Liver (tissue), 9 donors: ENCODE measurements around the gene ETS1. TPM values are rescaled to one million over a fixed set of nuclear protein-coding genes. Genes with fewer than 3 reads are reported as not detected.

Experiments used
- DNase-seq: peaks from one replicate; pipeline ENCODE4 v3.0.0-alpha.2; 2017; ENCODE audit warnings: low spot score
- H3K27ac ChIP-seq, 2 donors: one replicate each; pipeline ENCODE4 v1.7.0; 2013; ENCODE audit warnings: inconsistent platforms in 2 of 2, low read length in 2 of 2, control low read depth in 1 of 2, low read depth in 1 of 2, mild to moderate bottlenecking in 1 of 2
- H3K27me3 ChIP-seq, 4 donors: one replicate each; pipeline versions ENCODE4 v1.6.1 to v1.7.0; 2013; ENCODE audit warnings: low read length in 3 of 4, inconsistent platforms in 1 of 4, mild to moderate bottlenecking in 1 of 4, moderate library complexity in 1 of 4; ENCODE audit not compliant: control insufficient read depth in 4 of 4, insufficient read depth in 4 of 4
- H3K36me3 ChIP-seq, 4 donors: one replicate each; pipeline versions ENCODE4 v1.6.1 to v1.7.0; 2013; ENCODE audit warnings: low read length in 3 of 4, mild to moderate bottlenecking in 3 of 4, low read depth in 1 of 4, moderate library complexity in 1 of 4; ENCODE audit not compliant: control insufficient read depth in 4 of 4, insufficient read depth in 3 of 4
- H3K4me1 ChIP-seq, 4 donors: one replicate each; pipeline versions ENCODE4 v1.6.1 to v1.7.0; 2013; ENCODE audit warnings: low read length in 3 of 4, mild to moderate bottlenecking in 3 of 4, moderate library complexity in 1 of 4; ENCODE audit not compliant: control insufficient read depth in 4 of 4, insufficient read depth in 4 of 4
- H3K4me3 ChIP-seq, 3 donors: one replicate each; pipeline versions ENCODE4 v1.6.1 to v1.7.0; 2013; ENCODE audit warnings: low read length in 3 of 3, control low read depth in 1 of 3, low read depth in 1 of 3, mild to moderate bottlenecking in 1 of 3
- H3K9ac ChIP-seq, 2 donors: one replicate each; pipeline ENCODE4 v1.7.0; 2013; ENCODE audit warnings: low read length in 2 of 2, mild to moderate bottlenecking in 2 of 2, moderate library complexity in 2 of 2, control low read depth in 1 of 2, low read depth in 1 of 2
- H3K9me3 ChIP-seq, 4 donors: one replicate each; pipeline versions ENCODE4 v1.6.1 to v1.7.0; 2013; ENCODE audit warnings: low read length in 3 of 4; ENCODE audit not compliant: control insufficient read depth in 4 of 4
- EGR1 ChIP-seq, 2 donors: IDR thresholded peaks; 2 replicates each; pipeline ENCODE4 v1.6.1; 2016 to 2018; ENCODE audit warnings: antibody characterized with exemption in 2 of 2, low read depth in 2 of 2
- FOXA1 ChIP-seq: IDR thresholded peaks from 2 replicates; pipeline ENCODE4 v1.6.1; 2016; ENCODE audit warnings: antibody characterized with exemption
- FOXA2 ChIP-seq: IDR thresholded peaks from 2 replicates; pipeline ENCODE4 v1.6.1; 2016; ENCODE audit warnings: antibody characterized with exemption
- GABPA ChIP-seq, 2 donors: IDR thresholded peaks in 1 of 2; conservative IDR thresholded peaks in 1 of 2; 2 replicates each; pipeline ENCODE4 v1.6.1; 2016; ENCODE audit warnings: antibody characterized with exemption in 2 of 2, mild to moderate bottlenecking in 1 of 2, moderate library complexity in 1 of 2
- HNF4A ChIP-seq, 2 donors: conservative IDR thresholded peaks; 2 replicates each; pipeline ENCODE4 v1.6.1; 2016; ENCODE audit warnings: antibody characterized with exemption in 2 of 2, mild to moderate bottlenecking in 2 of 2
- HNF4G ChIP-seq: IDR thresholded peaks from 2 replicates; pipeline ENCODE4 v1.6.1; 2016; ENCODE audit warnings: antibody characterized with exemption
- JUND ChIP-seq, 2 donors: IDR thresholded peaks; 2 replicates each; pipeline ENCODE4 v1.6.1; 2016; ENCODE audit warnings: antibody characterized with exemption in 2 of 2
- NR2F2 ChIP-seq: IDR thresholded peaks from 2 replicates; pipeline ENCODE4 v1.6.1; 2016; ENCODE audit warnings: antibody characterized with exemption
- RAD21 ChIP-seq, 2 donors: IDR thresholded peaks; 2 replicates each; pipeline ENCODE4 v1.6.1; 2016; ENCODE audit warnings: antibody characterized with exemption in 2 of 2, mild to moderate bottlenecking in 2 of 2
- RXRA ChIP-seq, 2 donors: IDR thresholded peaks; 2 replicates each; pipeline ENCODE4 v1.6.1; 2017 to 2018; ENCODE audit warnings: antibody characterized with exemption in 2 of 2, mild to moderate bottlenecking in 1 of 2
- SP1 ChIP-seq: IDR thresholded peaks from 2 replicates; pipeline ENCODE4 v1.6.1; 2018; ENCODE audit warnings: antibody characterized with exemption, mild to moderate bottlenecking
- TAF1 ChIP-seq: conservative IDR thresholded peaks from 2 replicates; pipeline ENCODE4 v1.6.1; 2016; ENCODE audit warnings: antibody characterized with exemption, mild to moderate bottlenecking
- YY1 ChIP-seq: IDR thresholded peaks from 2 replicates; pipeline ENCODE4 v1.6.1; 2016; ENCODE audit warnings: antibody characterized with exemption, mild to moderate bottlenecking
- WGBS: extraction: QIAGEN DNeasy Blood & Tissue Kit; methylation state at CpG from one replicate; pipeline ENCODE4 v1.1.7; 2013; 5-methylcytosine and 5-hydroxymethylcytosine counted together
- polyA plus RNA-seq, 2 donors: library from polyadenylated mRNA; stranded (reverse) in 1 of 2; unstranded in 1 of 2; fragments of 200-250 nt in 1 of 2; fragments of >200 nt in 1 of 2; fragmentation: Nextera tagmentation in 1 of 2; extraction: Ambion mirVana in 1 of 2; gene quantifications; one replicate each; pipeline versions ENCODE4 v1.2.1 to v1.2.3, GENCODE V29; 2013 to 2015
- total RNA-seq, 2 donors: library from RNA; depleted of rRNA; stranded (reverse); fragments of >200 nt; gene quantifications; one replicate each; pipeline ENCODE4 v1.2.3, GENCODE V29; 2014
- TF ChIP-seq, protein P1 (sequence below): IDR thresholded peaks from 2 replicates; pipeline ENCODE4 v1.6.1; 2016; ENCODE audit warnings: antibody characterized with exemption, mild to moderate bottlenecking
- TF ChIP-seq, protein P2 (sequence below): fragments of 150-350 bp; IDR thresholded peaks from 2 replicates; pipeline ENCODE4 v1.5.1; 2017; ENCODE audit warnings: improper control_type of control experiment, low read depth, low read length; ENCODE audit not compliant: missing input control
- TF ChIP-seq, protein P3 (sequence below): IDR thresholded peaks from 2 replicates; pipeline ENCODE4 v1.6.1; 2016; ENCODE audit warnings: antibody characterized with exemption
- TF ChIP-seq, protein P4 (sequence below): IDR thresholded peaks from 2 replicates; pipeline ENCODE4 v1.6.1; 2016; ENCODE audit warnings: antibody characterized with exemption
- TF ChIP-seq, protein P5 (sequence below): IDR thresholded peaks from 2 replicates; pipeline ENCODE4 v1.6.1; 2016; ENCODE audit warnings: antibody characterized with exemption
- donor health status: healthy.
- donor health status: healthy.
- donor health status: healthy.
- donor health status: healthy.
- donor health status: healthy.

ETS1 gene
- total and polyA plus RNA-seq, 4 donors = 4.8 to 30.0 (median 20.3) TPM

DNA sequence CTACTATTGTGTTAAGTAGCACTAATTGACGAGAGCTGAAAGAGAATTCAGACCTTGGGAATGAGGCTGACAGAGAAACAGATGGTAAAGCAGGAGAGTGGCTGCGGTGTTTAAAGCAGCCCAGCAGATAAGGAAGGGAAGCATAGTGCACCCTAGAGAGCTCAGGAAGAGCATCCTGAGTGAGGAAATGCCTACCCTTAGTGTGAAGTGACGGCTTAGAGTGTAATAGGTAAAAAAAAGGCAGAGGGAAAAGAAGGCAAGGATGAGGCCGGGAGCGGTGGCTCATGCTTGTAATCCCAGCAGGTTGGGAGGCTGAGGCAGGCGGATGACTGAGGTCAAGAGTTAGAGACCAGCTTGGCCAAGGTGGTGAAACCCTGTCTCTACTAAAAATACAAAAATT is 22.4 kb upstream of the ETS1 start:
- Histone ChIP-seq H3K36me3 (no peaks in the 10 kb centered on the region), H3K27ac (no peak overlapping the region), H3K27me3 (no peaks in the 10 kb centered on the region), H3K4me1 (peaks cover 0 to 11% (median 5%) of the 10 kb centered on the region in 4 donors), H3K9ac (no peak overlapping the region), H3K9me3 (no peaks in the 10 kb centered on the region), H3K4me3 (no peak overlapping the region)
- 89% methylated on average over 6 of the region's 6 CpGs for WGBS
- no peak for DNase-seq
- no peak for TF ChIP-seq HNF4A (conservative IDR thresholded peaks at IDR 0.05)
- no peak for TF ChIP-seq GABPA (IDR thresholded peaks at IDR 0.05 in 1 of 2, conservative IDR thresholded peaks at IDR 0.05 in 1 of 2)
- no peak for TF ChIP-seq TAF1
- TF ChIP-seq NR2F2 = no peak
- no peak for TF ChIP-seq EGR1 (IDR thresholded peaks at IDR 0.05; ENCODE audit: low read depth in 2 of 2)
- TF ChIP-seq FOXA2 = no peak
- TF ChIP-seq, protein P1, sequence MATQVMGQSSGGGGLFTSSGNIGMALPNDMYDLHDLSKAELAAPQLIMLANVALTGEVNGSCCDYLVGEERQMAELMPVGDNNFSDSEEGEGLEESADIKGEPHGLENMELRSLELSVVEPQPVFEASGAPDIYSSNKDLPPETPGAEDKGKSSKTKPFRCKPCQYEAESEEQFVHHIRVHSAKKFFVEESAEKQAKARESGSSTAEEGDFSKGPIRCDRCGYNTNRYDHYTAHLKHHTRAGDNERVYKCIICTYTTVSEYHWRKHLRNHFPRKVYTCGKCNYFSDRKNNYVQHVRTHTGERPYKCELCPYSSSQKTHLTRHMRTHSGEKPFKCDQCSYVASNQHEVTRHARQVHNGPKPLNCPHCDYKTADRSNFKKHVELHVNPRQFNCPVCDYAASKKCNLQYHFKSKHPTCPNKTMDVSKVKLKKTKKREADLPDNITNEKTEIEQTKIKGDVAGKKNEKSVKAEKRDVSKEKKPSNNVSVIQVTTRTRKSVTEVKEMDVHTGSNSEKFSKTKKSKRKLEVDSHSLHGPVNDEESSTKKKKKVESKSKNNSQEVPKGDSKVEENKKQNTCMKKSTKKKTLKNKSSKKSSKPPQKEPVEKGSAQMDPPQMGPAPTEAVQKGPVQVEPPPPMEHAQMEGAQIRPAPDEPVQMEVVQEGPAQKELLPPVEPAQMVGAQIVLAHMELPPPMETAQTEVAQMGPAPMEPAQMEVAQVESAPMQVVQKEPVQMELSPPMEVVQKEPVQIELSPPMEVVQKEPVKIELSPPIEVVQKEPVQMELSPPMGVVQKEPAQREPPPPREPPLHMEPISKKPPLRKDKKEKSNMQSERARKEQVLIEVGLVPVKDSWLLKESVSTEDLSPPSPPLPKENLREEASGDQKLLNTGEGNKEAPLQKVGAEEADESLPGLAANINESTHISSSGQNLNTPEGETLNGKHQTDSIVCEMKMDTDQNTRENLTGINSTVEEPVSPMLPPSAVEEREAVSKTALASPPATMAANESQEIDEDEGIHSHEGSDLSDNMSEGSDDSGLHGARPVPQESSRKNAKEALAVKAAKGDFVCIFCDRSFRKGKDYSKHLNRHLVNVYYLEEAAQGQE = no peak
- no peak for TF ChIP-seq YY1

DNA sequence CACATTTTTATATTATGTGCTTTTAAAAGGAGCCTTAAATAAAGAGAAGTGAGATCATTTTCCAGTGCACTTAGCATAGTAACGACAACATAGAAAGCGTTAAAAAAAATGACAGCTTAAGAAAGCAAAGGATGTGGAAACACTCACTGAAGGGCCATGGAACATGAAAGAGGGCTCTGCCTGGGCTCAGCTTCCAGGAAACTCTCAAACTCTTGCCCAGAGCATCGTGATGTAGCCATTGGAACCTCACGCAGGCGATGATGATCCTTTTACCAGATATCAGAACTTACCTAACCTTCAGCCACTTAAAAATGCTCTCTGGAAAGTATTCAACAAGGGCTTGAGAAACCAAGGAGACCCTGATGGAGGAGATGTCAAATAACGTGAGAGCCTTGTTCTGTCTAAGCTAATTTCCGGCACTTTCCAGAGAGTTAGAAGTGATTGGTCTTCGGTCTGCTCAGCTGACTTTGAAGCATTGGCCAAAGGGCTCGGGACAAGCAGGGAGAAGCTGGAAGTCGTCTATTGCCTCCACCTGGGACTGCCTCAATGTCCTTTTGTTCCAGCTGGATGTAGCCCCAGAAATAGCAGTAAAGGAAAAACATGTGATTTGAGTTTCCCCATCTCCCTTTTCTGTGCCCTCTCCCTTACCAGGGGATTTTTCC is 21.5 kb upstream of the ETS1 start:
- Histone ChIP-seq H3K9me3 (no peaks in the 10 kb centered on the region), H3K27me3 (no peaks in the 10 kb centered on the region), H3K4me1 (peaks cover 0 to 11% (median 5%) of the 10 kb centered on the region in 4 donors), H3K27ac (no peak overlapping the region), H3K4me3 (no peak overlapping the region), H3K9ac (no peak overlapping the region), H3K36me3 (no peaks in the 10 kb centered on the region)
- no peak for DNase-seq
- TF ChIP-seq, protein P2, sequence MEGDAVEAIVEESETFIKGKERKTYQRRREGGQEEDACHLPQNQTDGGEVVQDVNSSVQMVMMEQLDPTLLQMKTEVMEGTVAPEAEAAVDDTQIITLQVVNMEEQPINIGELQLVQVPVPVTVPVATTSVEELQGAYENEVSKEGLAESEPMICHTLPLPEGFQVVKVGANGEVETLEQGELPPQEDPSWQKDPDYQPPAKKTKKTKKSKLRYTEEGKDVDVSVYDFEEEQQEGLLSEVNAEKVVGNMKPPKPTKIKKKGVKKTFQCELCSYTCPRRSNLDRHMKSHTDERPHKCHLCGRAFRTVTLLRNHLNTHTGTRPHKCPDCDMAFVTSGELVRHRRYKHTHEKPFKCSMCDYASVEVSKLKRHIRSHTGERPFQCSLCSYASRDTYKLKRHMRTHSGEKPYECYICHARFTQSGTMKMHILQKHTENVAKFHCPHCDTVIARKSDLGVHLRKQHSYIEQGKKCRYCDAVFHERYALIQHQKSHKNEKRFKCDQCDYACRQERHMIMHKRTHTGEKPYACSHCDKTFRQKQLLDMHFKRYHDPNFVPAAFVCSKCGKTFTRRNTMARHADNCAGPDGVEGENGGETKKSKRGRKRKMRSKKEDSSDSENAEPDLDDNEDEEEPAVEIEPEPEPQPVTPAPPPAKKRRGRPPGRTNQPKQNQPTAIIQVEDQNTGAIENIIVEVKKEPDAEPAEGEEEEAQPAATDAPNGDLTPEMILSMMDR = no peak
- TF ChIP-seq GABPA (IDR thresholded peaks at IDR 0.05 in 1 of 2, conservative IDR thresholded peaks at IDR 0.05 in 1 of 2) (no peak), NR2F2 (no peak), TAF1 (no peak), EGR1 (IDR thresholded peaks at IDR 0.05; ENCODE audit: low read depth in 2 of 2) (no peak), FOXA1 (no peak), SP1 (no peak), HNF4A (conservative IDR thresholded peaks at IDR 0.05) (no peak), RAD21 (IDR thresholded peaks at IDR 0.05) (no peak), RXRA (IDR thresholded peaks at IDR 0.05) (no peak), HNF4G (no peak), JUND (IDR thresholded peaks at IDR 0.05) (no peak), YY1 (no peak), FOXA2 (no peak)
- TF ChIP-seq, protein P3, sequence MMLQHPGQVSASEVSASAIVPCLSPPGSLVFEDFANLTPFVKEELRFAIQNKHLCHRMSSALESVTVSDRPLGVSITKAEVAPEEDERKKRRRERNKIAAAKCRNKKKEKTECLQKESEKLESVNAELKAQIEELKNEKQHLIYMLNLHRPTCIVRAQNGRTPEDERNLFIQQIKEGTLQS = no peak
- TF ChIP-seq, protein P4, sequence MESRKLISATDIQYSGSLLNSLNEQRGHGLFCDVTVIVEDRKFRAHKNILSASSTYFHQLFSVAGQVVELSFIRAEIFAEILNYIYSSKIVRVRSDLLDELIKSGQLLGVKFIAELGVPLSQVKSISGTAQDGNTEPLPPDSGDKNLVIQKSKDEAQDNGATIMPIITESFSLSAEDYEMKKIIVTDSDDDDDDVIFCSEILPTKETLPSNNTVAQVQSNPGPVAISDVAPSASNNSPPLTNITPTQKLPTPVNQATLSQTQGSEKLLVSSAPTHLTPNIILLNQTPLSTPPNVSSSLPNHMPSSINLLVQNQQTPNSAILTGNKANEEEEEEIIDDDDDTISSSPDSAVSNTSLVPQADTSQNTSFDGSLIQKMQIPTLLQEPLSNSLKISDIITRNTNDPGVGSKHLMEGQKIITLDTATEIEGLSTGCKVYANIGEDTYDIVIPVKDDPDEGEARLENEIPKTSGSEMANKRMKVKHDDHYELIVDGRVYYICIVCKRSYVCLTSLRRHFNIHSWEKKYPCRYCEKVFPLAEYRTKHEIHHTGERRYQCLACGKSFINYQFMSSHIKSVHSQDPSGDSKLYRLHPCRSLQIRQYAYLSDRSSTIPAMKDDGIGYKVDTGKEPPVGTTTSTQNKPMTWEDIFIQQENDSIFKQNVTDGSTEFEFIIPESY = no peak
- TF ChIP-seq, protein P1 = no peak
- TF ChIP-seq, protein P5, sequence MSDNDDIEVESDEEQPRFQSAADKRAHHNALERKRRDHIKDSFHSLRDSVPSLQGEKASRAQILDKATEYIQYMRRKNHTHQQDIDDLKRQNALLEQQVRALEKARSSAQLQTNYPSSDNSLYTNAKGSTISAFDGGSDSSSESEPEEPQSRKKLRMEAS = no peak
- WGBS = 85% methylated on average over 10 of the region's 10 CpGs
